OCI-LY7 (cell line): ENCODE measurements around the gene GALNT1. TPM values are rescaled to one million over a fixed set of nuclear protein-coding genes. Genes with fewer than 3 reads are reported as not detected.

Experiments used
- BruUV-seq: library from RNA; stranded (reverse); fragments of 400-500 nt; replicated peaks from 2 replicates; lab custom pipeline; 2021; lab: Mats Ljungman, UMichigan
- CTCF ChIA-PET: fragments of 300-600 bp; sonication (Branson Sonifier 250); formaldehyde crosslinking; loops from one replicate; lab custom pipeline; 2022; ENCODE audit warnings: antibody characterized with exemption; ENCODE audit not compliant: unreplicated experiment; lab: Charles Lee
- POLR2A ChIA-PET: fragments of 300-600 bp; sonication (Branson Sonifier 250); formaldehyde crosslinking; loops from one replicate; lab custom pipeline; 2022; ENCODE audit warnings: antibody characterized with exemption; lab: Charles Lee
- DNase-seq: peaks from one replicate; pipeline ENCODE4 v3.0.0-alpha.2; 2015; ENCODE audit warnings: low spot score
- H2AFZ ChIP-seq: fragments of 200-600 bp; sonication (generic), shearing (Covaris generic); 2 replicates; pipeline ENCODE4 v1.6.1; 2014; ENCODE audit warnings: mild to moderate bottlenecking, antibody characterized with exemption, low read length, moderate library complexity
- H3K27ac ChIP-seq: fragments of 200-600 bp; sonication (generic); 2 replicates; pipeline ENCODE4 v1.5.1; 2014; ENCODE audit warnings: mixed run types, low read depth, mild to moderate bottlenecking, moderate library complexity, low read length, inconsistent platforms; ENCODE audit not compliant: poor library complexity, severe bottlenecking
- H3K36me3 ChIP-seq: fragments of 200-600 bp; sonication (generic); 2 replicates; pipeline ENCODE4 v1.6.1; 2014; ENCODE audit warnings: mild to moderate bottlenecking, antibody characterized with exemption, low read length, moderate library complexity, mixed read lengths; ENCODE audit not compliant: insufficient read depth
- H3K4me1 ChIP-seq: fragments of 200-600 bp; sonication (generic); 2 replicates; pipeline ENCODE4 v1.5.1; 2014; ENCODE audit warnings: mild to moderate bottlenecking, low read length; ENCODE audit not compliant: insufficient read depth, poor library complexity, severe bottlenecking
- H3K4me2 ChIP-seq: fragments of 200-600 bp; sonication (generic); 2 replicates; pipeline ENCODE4 v1.6.1; 2014; ENCODE audit warnings: mild to moderate bottlenecking, low read length
- H3K4me3 ChIP-seq: fragments of 200-600 bp; sonication (generic); 2 replicates; pipeline ENCODE4 v1.5.1; 2014; ENCODE audit warnings: mild to moderate bottlenecking, low read depth, low read length; ENCODE audit not compliant: poor library complexity, severe bottlenecking
- H3K79me2 ChIP-seq: fragments of 200-600 bp; sonication (generic); 2 replicates; pipeline ENCODE4 v1.6.1; 2016; ENCODE audit warnings: low read depth, mild to moderate bottlenecking, low read length, moderate library complexity, mixed read lengths; ENCODE audit not compliant: insufficient read depth
- H3K9me2 ChIP-seq: fragments of 200-600 bp; sonication (generic); 2 replicates; pipeline ENCODE4 v1.6.1; 2016; ENCODE audit warnings: mild to moderate bottlenecking, low read length, mixed read lengths; ENCODE audit not compliant: insufficient read depth
- H3K9me3 ChIP-seq: fragments of 200-600 bp; sonication (generic); 2 replicates; pipeline ENCODE4 v1.6.1; 2014; ENCODE audit warnings: mild to moderate bottlenecking, mixed run types, low read length, mixed read lengths
- H4K20me1 ChIP-seq: fragments of 200-600 bp; sonication (generic); 2 replicates; pipeline ENCODE4 v1.6.1; 2014; ENCODE audit warnings: mild to moderate bottlenecking, antibody characterized with exemption, low read length, moderate library complexity, mixed read lengths; ENCODE audit not compliant: insufficient read depth
- EZH2phosphoT487 ChIP-seq: fragments of 200-600 bp; sonication (generic); IDR thresholded peaks from 2 replicates; pipeline ENCODE4 v1.6.1; 2018; ENCODE audit warnings: low read depth, borderline replicate concordance, mild to moderate bottlenecking, mixed run types, antibody characterized with exemption, low read length, moderate library complexity, mixed read lengths
- intact Hi-C: fragments of 100-400 bp; cut with micrococcal nuclease; formaldehyde crosslinking; loops from one replicate; pipeline ENCODE4 v1.10.0; 2022; ENCODE audit not compliant: unreplicated experiment
- total RNA-seq, 2 experiments: library from RNA; depleted of rRNA in 1 of 2; stranded (reverse); fragments of >200 nt in 1 of 2; shearing (Covaris generic) in 1 of 2; gene quantifications; 2 replicates each; pipeline ENCODE4 v1.2.3, GENCODE V29; 2014 to 2022
- TF ChIP-seq, protein P1 (sequence below): fragments of 200-600 bp; sonication (generic); conservative IDR thresholded peaks from 2 replicates; pipeline ENCODE4 v1.5.1; 2014; ENCODE audit warnings: mild to moderate bottlenecking, antibody characterized with exemption, low read length, moderate library complexity, mixed read lengths

Gene GALNT1
- total RNA-seq, 2 experiments from 2014 or later, result 22.0 to 37.2 TPM

GRCh38 chr18:35605686-35606417 lies 24.3 kb downstream of the GALNT1 start:
- H3K79me2 ChIP-seq, result peaks cover 7% of the 10 kb centered on the region; the same call in 1 of the 2 replicates
- no peak overlapping the region for H3K4me3 ChIP-seq
- no TSS peak for BruUV-seq
- CTCF ChIA-PET, result no interaction called here
- H3K36me3 ChIP-seq, result no peaks in the 10 kb centered on the region; the same call in 1 of the 2 replicates
- peaks cover 10% of the 10 kb centered on the region for H3K4me1 ChIP-seq
- DNase-seq, result no peak
- POLR2A ChIA-PET, result interaction anchor here (0.5 to 1.2 kb wide), 2 partner anchors 10 to 191 kb away, joined by 4 to 5 read pairs; no protein-coding TSS in a partner anchor
- H3K4me2 ChIP-seq, result no peak overlapping the region
- H3K27ac ChIP-seq, result no peak overlapping the region
- TF ChIP-seq, protein P1, sequence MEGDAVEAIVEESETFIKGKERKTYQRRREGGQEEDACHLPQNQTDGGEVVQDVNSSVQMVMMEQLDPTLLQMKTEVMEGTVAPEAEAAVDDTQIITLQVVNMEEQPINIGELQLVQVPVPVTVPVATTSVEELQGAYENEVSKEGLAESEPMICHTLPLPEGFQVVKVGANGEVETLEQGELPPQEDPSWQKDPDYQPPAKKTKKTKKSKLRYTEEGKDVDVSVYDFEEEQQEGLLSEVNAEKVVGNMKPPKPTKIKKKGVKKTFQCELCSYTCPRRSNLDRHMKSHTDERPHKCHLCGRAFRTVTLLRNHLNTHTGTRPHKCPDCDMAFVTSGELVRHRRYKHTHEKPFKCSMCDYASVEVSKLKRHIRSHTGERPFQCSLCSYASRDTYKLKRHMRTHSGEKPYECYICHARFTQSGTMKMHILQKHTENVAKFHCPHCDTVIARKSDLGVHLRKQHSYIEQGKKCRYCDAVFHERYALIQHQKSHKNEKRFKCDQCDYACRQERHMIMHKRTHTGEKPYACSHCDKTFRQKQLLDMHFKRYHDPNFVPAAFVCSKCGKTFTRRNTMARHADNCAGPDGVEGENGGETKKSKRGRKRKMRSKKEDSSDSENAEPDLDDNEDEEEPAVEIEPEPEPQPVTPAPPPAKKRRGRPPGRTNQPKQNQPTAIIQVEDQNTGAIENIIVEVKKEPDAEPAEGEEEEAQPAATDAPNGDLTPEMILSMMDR, result no peak
- TF ChIP-seq EZH2phosphoT487, result no peak
- H4K20me1 ChIP-seq, result no peaks in the 10 kb centered on the region
- peaks cover 22% of the 10 kb centered on the region; the same call in 1 of the 2 replicates for H3K9me3 ChIP-seq
- H2AFZ ChIP-seq, result no peak overlapping the region
- no peaks in the 10 kb centered on the region for H3K9me2 ChIP-seq
- intact Hi-C loops, result no loop called here

DNA sequence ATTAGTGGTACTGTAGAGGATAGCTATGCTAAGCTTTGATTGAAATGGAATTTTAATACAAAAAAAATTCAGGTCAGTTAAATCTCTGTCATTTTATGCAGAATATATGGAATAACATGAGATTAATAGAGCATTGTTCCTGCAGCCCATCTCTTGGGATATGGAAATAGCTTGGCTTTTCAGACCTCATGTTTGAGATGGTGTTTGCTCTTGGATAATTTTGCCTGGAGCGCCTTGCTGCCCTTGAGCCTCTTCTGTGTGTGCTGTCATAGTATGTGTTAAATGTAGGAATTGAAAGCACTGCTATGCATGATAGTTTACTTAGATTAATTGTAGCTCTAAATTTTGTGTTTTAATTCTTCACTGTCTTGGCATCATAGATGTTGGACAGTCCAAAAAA lies 27.7 kb downstream of the GALNT1 start:
- TF ChIP-seq EZH2phosphoT487, result no peak
- TF ChIP-seq, protein P1, result no peak

GRCh38 chr18:35610089-35610488 lies 28.5 kb downstream of the GALNT1 start:
- ChIA-PET CTCF (no interaction called here), POLR2A (no interaction called here)
- Histone ChIP-seq H2AFZ (no peak overlapping the region), H3K27ac (no peak overlapping the region), H3K9me3 (no peaks in the 10 kb centered on the region), H4K20me1 (no peaks in the 10 kb centered on the region), H3K9me2 (no peaks in the 10 kb centered on the region), H3K36me3 (no peaks in the 10 kb centered on the region), H3K79me2 (no peaks in the 10 kb centered on the region), H3K4me1 (no peaks in the 10 kb centered on the region), H3K4me3 (no peak overlapping the region), H3K4me2 (no peak overlapping the region)
- intact Hi-C loops, result no loop called here
- DNase-seq, result no peak
- no peak for TF ChIP-seq EZH2phosphoT487
- TF ChIP-seq, protein P1, result no peak
- no TSS peak for BruUV-seq

More for the DNA sequence above, 27.7 kb downstream of the GALNT1 start:
- Histone ChIP-seq H3K36me3 (no peaks in the 10 kb centered on the region), H3K79me2 (no peaks in the 10 kb centered on the region), H2AFZ (no peak overlapping the region), H4K20me1 (no peaks in the 10 kb centered on the region), H3K9me3 (no peaks in the 10 kb centered on the region), H3K4me3 (no peak overlapping the region), H3K9me2 (no peaks in the 10 kb centered on the region), H3K4me1 (peaks cover 7% of the 10 kb centered on the region), H3K4me2 (no peak overlapping the region), H3K27ac (no peak overlapping the region)
- DNase-seq, result no peak
- no TSS peak for BruUV-seq
- intact Hi-C loops, result no loop called here
- POLR2A ChIA-PET, result interaction anchor here (0.9 kb wide), 1 partner anchor 17 kb away, joined by 4 read pairs; no protein-coding TSS in a partner anchor
- CTCF ChIA-PET, result no interaction called here
